HG03108 (cell line): ENCODE measurements around the gene CLRN2.
"Not testable (repeated sequence)": the region's sequence is repeated elsewhere in the genome, so short reads cannot be mapped to it uniquely, and the experiment has no call there.

Source experiments
- ATAC-seq: cut with Tn5 transposase; IDR thresholded peaks from one replicate; pipeline ENCODE4 v1.9.1; 2021; ENCODE audit warnings: moderate library complexity; ENCODE audit not compliant: unreplicated experiment

Gene CLRN2

GRCh38 chr4:17544205-17544604 lies 29.2 kb downstream of the CLRN2 start:
- ATAC-seq: no peak

- ATAC-seq: no peak
Observed at GRCh38 chr4:17544831-17545234, 29.9 kb downstream of the CLRN2 start.

GRCh38 chr4:17545374-17546140 lies 30.6 kb downstream of the CLRN2 start:
- no peak for ATAC-seq

- no peak for ATAC-seq
Observed at GRCh38 chr4:17546222-17546621, 31.3 kb downstream of the CLRN2 start.

GRCh38 chr4:17546678-17547077 lies 31.7 kb downstream of the CLRN2 start:
- no peak for ATAC-seq

GRCh38 chr4:17550549-17550948 lies 35.6 kb downstream of the CLRN2 start:
- ATAC-seq: no peak

- no peak for ATAC-seq
Observed at GRCh38 chr4:17552427-17552826, 37.5 kb downstream of the CLRN2 start.

GRCh38 chr4:17554568-17554967 lies 39.6 kb downstream of the CLRN2 start:
- no peak for ATAC-seq

GRCh38 chr4:17556498-17556897 lies 41.5 kb downstream of the CLRN2 start:
- ATAC-seq: no peak

GRCh38 chr4:17557880-17558279 lies 42.9 kb downstream of the CLRN2 start:
- ATAC-seq: no peak

- ATAC-seq: no peak
Observed at GRCh38 chr4:17558941-17559708, 44.2 kb downstream of the CLRN2 start.

- no peak for ATAC-seq
Observed at GRCh38 chr4:17559709-17560048, 44.7 kb downstream of the CLRN2 start.

- no peak for ATAC-seq
Observed at GRCh38 chr4:17560065-17560673, 45.2 kb downstream of the CLRN2 start.

- no peak for ATAC-seq
Observed at GRCh38 chr4:17561195-17561909, 46.4 kb downstream of the CLRN2 start.

GRCh38 chr4:17562157-17562556 lies 47.2 kb downstream of the CLRN2 start:
- ATAC-seq: no peak

GRCh38 chr4:17565846-17566245 lies 50.9 kb downstream of the CLRN2 start:
- ATAC-seq: no peak

GRCh38 chr4:17567271-17567670 lies 52.3 kb downstream of the CLRN2 start:
- ATAC-seq: no peak

- ATAC-seq: no peak
Observed at GRCh38 chr4:17574206-17574605, 59.2 kb downstream of the CLRN2 start.

- ATAC-seq: not testable (repeated sequence)
Observed at GRCh38 chr4:17575177-17575576, 60.2 kb downstream of the CLRN2 start.
